ENCODE measurements around the gene DCP1A.
"Not testable (repeated sequence)": the region's sequence is repeated elsewhere in the genome, so short reads cannot be mapped to it uniquely, and the experiment has no call there.

DCP1A gene

GRCh38 chr3:53379898-53380297 is 32.6 kb upstream of the DCP1A start:
- Histone ChIP-seq H3K4me3 (ENCODE audit: low read length) (no peak overlapping the region), H3K79me2 (ENCODE audit: low read length) (no peaks in the 10 kb centered on the region), H3K27me3 (ENCODE audit: low read depth, low read length) (no peaks in the 10 kb centered on the region), H3K9ac (ENCODE audit: low read length) (no peak overlapping the region), H2AFZ (ENCODE audit: low read depth, low read length) (no peak overlapping the region), H3K27ac (ENCODE audit: low read length) (no peak overlapping the region), H4K20me1 (ENCODE audit: insufficient read depth, low read length) (no peaks in the 10 kb centered on the region), H3K4me1 (ENCODE audit: low read length) (peaks cover 12% of the 10 kb centered on the region), H3K36me3 (replicated peaks; ENCODE audit: low read depth, low read length) (no peaks in the 10 kb centered on the region), H3K4me2 (ENCODE audit: low read length) (no peak overlapping the region), H3K9me3 (ENCODE audit: insufficient read depth, low read length) (no peaks in the 10 kb centered on the region)
- TF ChIP-seq EZH2phosphoT487 (IDR thresholded peaks at IDR 0.05; ENCODE audit: low read depth) (no peak), CTCF (IDR thresholded peaks at IDR 0.05; ENCODE audit: low read depth, low read length) (no peak)

DNA sequence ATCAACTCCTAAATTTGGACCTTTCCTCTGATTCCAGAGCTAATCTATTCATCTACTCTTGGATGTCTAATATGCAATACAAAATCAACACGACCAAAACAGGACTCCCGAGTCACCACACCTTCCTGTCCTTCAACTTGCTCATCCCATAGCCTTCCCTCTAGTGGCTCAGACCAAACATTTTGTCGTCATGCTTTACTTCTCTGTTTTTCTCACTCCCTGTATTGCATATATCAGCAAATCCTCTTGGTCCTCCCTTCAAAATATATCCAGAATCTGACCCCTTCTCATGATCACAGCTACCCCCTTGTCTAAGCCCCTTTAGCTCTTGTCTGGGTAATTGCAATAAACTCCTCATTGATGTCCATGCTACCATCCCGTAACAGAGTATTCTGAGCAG is 30.5 kb upstream of the DCP1A start:
- H3K27me3 ChIP-seq (ENCODE audit: low read depth, low read length), result peaks cover 3% of the 10 kb centered on the region
- no peak overlapping the region for H2AFZ ChIP-seq (ENCODE audit: low read depth, low read length)
- no peaks in the 10 kb centered on the region for H4K20me1 ChIP-seq (ENCODE audit: insufficient read depth, low read length)
- no peak overlapping the region for H3K4me3 ChIP-seq (ENCODE audit: low read length)
- no peaks in the 10 kb centered on the region for H3K9me3 ChIP-seq (ENCODE audit: insufficient read depth, low read length)
- TF ChIP-seq EZH2phosphoT487 (IDR thresholded peaks at IDR 0.05; ENCODE audit: low read depth) (no peak), CTCF (IDR thresholded peaks at IDR 0.05; ENCODE audit: low read depth, low read length) (no peak)
- H3K9ac ChIP-seq (ENCODE audit: low read length), result no peak overlapping the region
- H3K36me3 ChIP-seq (replicated peaks; ENCODE audit: low read depth, low read length), result no peaks in the 10 kb centered on the region
- no peaks in the 10 kb centered on the region for H3K4me1 ChIP-seq (ENCODE audit: low read length)
- H3K79me2 ChIP-seq (ENCODE audit: low read length), result no peaks in the 10 kb centered on the region
- H3K4me2 ChIP-seq (ENCODE audit: low read length), result no peak overlapping the region
- H3K27ac ChIP-seq (ENCODE audit: low read length), result no peak overlapping the region

DNA sequence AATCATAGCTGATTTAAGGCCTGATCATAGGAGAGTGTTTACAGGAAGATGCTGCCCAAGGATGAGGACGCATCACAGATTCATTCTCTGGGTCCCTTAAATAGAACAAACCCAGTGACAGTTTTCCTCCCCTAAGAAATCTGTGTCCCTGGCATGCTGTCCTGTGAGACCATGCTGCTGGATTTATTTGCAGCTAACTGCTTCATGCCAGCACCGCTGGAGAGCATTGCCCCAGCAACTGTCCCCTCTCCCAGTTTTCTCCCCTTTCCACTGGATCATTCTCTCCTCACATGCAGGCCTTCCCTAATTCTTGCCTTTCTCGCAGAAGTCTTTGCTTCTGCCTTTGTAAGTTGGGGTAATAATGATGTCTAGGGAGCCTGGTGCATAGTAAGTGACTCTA is 29.3 kb upstream of the DCP1A start:
- no peaks in the 10 kb centered on the region for H3K79me2 ChIP-seq (ENCODE audit: low read length)
- no peaks in the 10 kb centered on the region for H4K20me1 ChIP-seq (ENCODE audit: insufficient read depth, low read length)
- H3K4me2 ChIP-seq (ENCODE audit: low read length), result no peak overlapping the region
- H3K4me3 ChIP-seq (ENCODE audit: low read length), result no peak overlapping the region
- TF ChIP-seq CTCF (IDR thresholded peaks at IDR 0.05; ENCODE audit: low read depth, low read length) (no peak), EZH2phosphoT487 (IDR thresholded peaks at IDR 0.05; ENCODE audit: low read depth) (no peak)
- no peaks in the 10 kb centered on the region for H3K4me1 ChIP-seq (ENCODE audit: low read length)
- no peaks in the 10 kb centered on the region for H3K36me3 ChIP-seq (replicated peaks; ENCODE audit: low read depth, low read length)
- H3K27me3 ChIP-seq (ENCODE audit: low read depth, low read length), result peaks cover 6% of the 10 kb centered on the region
- H3K27ac ChIP-seq (ENCODE audit: low read length), result no peak overlapping the region
- H2AFZ ChIP-seq (ENCODE audit: low read depth, low read length), result no peak overlapping the region
- no peaks in the 10 kb centered on the region for H3K9me3 ChIP-seq (ENCODE audit: insufficient read depth, low read length)
- no peak overlapping the region for H3K9ac ChIP-seq (ENCODE audit: low read length)

DNA sequence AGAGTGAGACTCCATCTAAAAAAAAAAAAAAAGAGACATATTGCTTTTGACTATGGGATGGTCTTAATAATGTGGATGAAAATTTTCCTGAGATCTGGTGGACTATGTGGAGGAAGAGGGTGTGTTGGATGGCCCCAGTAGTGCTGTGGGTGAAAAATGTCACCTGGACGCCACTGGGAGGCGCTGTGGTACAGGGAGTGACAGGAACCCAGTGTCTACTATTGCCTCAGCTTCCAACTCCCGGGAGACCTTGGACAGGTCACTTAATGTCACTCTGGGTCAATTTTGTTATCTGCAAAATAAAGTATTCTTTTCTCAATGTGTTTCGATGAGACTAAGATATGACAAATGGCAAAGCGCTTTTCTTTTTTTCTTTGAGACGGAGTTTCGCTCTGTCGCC is 27.7 kb upstream of the DCP1A start:
- Histone ChIP-seq H2AFZ (ENCODE audit: low read depth, low read length) (no peak overlapping the region), H3K27ac (ENCODE audit: low read length) (no peak overlapping the region), H3K4me3 (ENCODE audit: low read length) (no peak overlapping the region), H4K20me1 (ENCODE audit: insufficient read depth, low read length) (no peaks in the 10 kb centered on the region), H3K9me3 (ENCODE audit: insufficient read depth, low read length) (no peaks in the 10 kb centered on the region), H3K79me2 (ENCODE audit: low read length) (no peaks in the 10 kb centered on the region), H3K36me3 (replicated peaks; ENCODE audit: low read depth, low read length) (no peaks in the 10 kb centered on the region), H3K27me3 (ENCODE audit: low read depth, low read length) (peaks cover 6% of the 10 kb centered on the region), H3K9ac (ENCODE audit: low read length) (no peak overlapping the region), H3K4me2 (ENCODE audit: low read length) (no peak overlapping the region), H3K4me1 (ENCODE audit: low read length) (no peaks in the 10 kb centered on the region)
- TF ChIP-seq EZH2phosphoT487 (IDR thresholded peaks at IDR 0.05; ENCODE audit: low read depth) (no peak), CTCF (IDR thresholded peaks at IDR 0.05; ENCODE audit: low read depth, low read length) (peak; percentile 97)

- not testable (repeated sequence) for H3K27me3 ChIP-seq (ENCODE audit: low read depth, low read length); H3K36me3 ChIP-seq (replicated peaks; ENCODE audit: low read depth, low read length); H3K4me1 ChIP-seq (ENCODE audit: low read length); H3K9ac ChIP-seq (ENCODE audit: low read length); H3K4me3 ChIP-seq (ENCODE audit: low read length); H2AFZ ChIP-seq (ENCODE audit: low read depth, low read length); H3K9me3 ChIP-seq (ENCODE audit: insufficient read depth, low read length); H3K79me2 ChIP-seq (ENCODE audit: low read length); H4K20me1 ChIP-seq (ENCODE audit: insufficient read depth, low read length); H3K27ac ChIP-seq (ENCODE audit: low read length); H3K4me2 ChIP-seq (ENCODE audit: low read length)
Observed at GRCh38 chr3:53370719-53371118, 23.4 kb upstream of the DCP1A start.
